GM12873 (cell line): ENCODE measurements around the gene MRPL52.

Experiments used
- TF ChIP-seq, protein P1 (sequence below): IDR thresholded peaks from 2 replicates; pipeline ENCODE4 v1.5.1; 2012; ENCODE audit warnings: low read depth, mild to moderate bottlenecking, moderate library complexity, low read length, control low read depth; ENCODE audit not compliant: insufficient read depth; ENCODE audit errors: missing control alignments

The MRPL52 gene

DNA sequence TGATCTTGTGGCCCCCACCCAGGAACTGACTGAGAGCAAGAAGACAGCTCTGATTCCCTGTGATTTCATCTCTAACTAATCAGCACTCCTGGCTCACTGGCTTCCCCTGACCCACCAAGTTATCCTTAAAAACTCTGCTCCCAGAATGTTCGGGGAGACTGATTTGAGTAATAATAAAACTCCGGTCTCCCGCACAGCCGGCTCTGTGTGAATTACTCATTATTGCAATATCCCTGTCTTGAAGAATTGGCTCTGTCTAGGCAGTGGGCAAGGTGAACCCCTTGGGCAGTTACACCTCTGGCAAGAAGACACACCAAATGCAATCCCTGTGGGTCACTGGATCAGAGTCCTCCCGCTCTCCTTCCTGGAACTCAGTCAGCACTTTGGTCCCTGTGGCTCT, 35.7 kb upstream of the MRPL52 start:
- TF ChIP-seq, protein P1, sequence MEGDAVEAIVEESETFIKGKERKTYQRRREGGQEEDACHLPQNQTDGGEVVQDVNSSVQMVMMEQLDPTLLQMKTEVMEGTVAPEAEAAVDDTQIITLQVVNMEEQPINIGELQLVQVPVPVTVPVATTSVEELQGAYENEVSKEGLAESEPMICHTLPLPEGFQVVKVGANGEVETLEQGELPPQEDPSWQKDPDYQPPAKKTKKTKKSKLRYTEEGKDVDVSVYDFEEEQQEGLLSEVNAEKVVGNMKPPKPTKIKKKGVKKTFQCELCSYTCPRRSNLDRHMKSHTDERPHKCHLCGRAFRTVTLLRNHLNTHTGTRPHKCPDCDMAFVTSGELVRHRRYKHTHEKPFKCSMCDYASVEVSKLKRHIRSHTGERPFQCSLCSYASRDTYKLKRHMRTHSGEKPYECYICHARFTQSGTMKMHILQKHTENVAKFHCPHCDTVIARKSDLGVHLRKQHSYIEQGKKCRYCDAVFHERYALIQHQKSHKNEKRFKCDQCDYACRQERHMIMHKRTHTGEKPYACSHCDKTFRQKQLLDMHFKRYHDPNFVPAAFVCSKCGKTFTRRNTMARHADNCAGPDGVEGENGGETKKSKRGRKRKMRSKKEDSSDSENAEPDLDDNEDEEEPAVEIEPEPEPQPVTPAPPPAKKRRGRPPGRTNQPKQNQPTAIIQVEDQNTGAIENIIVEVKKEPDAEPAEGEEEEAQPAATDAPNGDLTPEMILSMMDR, result no peak

DNA sequence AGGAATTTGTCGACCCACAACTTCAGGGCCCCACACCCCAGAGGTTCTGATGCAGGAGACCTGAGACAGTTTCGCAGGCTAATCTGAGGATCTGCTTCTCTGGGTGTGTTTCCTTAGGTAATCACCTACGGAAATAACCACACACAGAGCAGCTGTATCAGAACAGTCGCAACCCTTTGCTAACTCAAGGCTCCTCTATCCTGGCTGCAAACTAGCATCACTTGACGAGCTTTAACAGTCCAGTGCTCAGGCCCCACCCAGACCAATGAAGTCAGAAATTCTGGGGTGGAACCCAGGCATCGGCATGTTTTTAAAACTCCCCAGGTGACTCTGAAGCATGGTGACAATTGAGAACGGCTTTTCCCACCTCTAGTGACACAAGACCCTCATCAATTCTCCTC, 35.1 kb upstream of the MRPL52 start:
- TF ChIP-seq, protein P1, result no peak

DNA sequence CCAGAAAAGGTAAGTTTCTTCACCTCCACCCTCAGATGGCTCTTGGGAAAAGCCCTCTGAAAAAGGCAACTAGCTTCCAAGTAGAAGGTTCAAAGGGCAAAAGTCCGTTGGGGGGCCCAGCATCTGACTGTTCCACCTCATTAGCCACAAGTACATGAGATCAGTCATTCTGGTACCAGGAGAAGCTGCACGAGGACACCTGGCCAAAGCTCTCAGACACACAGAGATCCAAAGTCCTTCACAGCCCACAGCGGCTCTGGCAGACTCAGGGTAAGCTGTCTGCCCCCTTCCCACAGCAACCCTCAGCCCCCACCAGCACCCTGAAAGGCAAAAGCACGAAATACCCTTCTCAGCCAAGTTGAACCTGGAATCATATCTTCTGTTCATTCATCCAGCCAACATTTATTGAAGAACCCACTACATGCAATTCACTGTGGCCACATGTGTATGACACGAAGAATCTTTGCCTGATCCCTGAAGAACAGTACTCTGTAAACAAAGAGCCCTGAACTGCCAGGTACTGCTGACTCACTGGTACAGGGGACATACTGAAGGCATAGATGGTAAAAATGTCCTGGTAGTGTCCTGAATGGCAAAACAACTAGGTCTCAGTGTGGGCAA, 33.5 kb upstream of the MRPL52 start:
- TF ChIP-seq, protein P1, result no peak

DNA sequence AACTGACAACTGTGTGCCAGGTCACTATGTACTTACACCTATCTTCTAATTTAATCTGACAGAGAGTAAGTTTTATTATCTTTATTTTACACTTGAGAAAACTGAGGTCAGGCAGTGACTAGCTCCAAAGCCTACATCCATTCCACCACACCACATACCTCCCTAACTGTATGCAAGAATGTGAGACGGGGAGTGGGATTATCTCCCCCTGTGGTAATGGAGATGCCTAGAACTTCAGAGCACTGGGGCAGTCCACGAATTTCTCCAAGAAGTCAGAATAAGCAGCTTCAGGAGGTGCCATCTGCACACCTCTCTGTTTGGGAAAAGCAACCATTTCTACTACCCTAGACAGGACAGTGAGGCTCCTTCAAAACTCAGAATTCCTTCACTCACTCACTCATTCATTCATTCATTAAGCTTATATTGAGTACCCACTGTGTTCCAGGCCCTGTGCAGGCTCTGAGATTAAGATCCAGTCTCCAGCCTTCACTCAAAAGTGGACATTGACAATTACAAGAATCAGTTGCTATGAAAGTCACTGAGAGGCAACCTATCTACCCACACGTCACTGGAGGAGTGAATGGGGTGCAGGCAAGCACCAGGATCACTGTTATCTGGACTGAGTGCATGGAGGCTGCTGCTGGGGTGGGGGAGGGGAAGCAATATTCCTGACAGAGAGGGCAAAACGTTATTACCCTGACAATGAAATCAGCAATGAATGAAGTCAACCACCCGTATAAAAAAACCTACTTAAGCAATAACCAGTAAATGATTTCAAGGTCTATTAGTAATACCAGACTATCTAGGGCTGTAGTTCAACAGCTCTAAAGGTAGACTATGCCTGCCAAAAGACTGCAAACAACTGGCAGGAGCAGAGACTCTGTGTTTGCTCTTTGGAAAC, 32.4 kb upstream of the MRPL52 start:
- TF ChIP-seq, protein P1, result no peak

DNA sequence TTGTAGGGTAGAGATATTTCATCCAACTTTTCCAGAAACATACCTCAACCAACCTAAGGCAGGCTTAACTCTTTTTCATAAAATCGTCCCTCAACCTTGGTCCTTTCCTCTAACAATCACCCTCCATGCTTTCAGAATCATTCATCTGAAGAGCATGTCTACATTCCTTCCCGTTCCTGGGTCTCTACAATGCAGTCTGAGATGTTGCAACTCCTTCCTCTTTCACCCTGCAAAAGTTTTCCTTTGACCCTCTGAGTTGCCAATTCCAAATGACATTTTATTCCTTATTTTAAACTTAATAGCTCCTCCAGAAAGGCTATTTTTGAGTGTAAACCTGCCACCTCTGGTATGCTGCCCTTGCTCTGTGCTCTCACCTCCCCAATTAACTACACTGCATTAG, 31.2 kb upstream of the MRPL52 start:
- TF ChIP-seq, protein P1, result no peak

DNA sequence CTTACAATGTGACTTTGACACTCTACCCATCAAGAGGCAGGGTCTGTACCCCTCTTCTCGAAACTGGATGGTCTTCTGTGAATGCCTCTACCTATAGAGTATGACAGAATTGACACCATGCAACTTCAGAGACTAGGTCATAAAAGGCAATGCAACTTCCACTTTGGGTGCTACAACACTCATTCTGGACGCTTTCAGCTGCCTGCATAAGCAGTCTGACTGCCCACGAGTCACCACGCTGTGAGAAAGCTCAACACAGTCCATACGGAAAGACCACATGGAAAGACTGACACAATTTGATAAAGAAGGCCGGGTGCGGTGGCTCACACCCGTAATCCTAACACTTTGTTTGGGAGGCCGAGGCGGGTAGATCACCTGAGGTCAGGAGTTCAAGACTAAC, 29.3 kb upstream of the MRPL52 start:
- TF ChIP-seq, protein P1, result no peak

DNA sequence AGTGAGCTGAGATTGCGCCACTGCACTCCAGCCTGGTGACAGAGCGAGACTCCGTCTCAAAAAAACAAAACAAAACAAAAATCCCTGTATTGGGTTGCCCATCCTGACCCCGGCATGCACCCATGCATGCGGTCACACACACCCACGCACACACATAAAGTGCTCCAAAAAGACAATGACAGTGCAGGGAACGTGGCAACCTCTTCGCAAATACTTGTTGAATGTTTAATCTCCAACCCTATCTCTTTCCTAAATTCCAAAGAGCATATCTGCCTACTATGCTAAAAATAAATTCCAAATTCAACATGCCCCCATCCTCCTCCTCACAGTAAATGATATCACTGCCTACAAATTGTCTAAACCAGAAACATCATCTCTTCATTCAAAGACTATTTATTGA, 28.0 kb upstream of the MRPL52 start:
- TF ChIP-seq, protein P1, result no peak
